Vagina (tissue), 2 donors: ENCODE data around the gene SLC1A2.

Experiments
- POLR2A ChIP-seq, 2 donors: fragments of 450-650 bp; IDR thresholded peaks; one replicate each; pipeline ENCODE4 v1.6.1; 2017; ENCODE audit warnings: antibody characterized with exemption in 2 of 2, mild to moderate bottlenecking in 2 of 2, moderate library complexity in 2 of 2
- TF ChIP-seq, protein P1 (sequence below), 3 experiments: fragments of 450-650 bp in 2 of 3; fragments of 200-600 bp in 1 of 3; sonication (generic) in 1 of 3; IDR thresholded peaks; one replicate each; pipeline ENCODE4 v1.5.1; 2017 to 2019; ENCODE audit warnings: antibody characterized with exemption in 3 of 3, mild to moderate bottlenecking in 2 of 3, moderate library complexity in 2 of 3

DNA sequence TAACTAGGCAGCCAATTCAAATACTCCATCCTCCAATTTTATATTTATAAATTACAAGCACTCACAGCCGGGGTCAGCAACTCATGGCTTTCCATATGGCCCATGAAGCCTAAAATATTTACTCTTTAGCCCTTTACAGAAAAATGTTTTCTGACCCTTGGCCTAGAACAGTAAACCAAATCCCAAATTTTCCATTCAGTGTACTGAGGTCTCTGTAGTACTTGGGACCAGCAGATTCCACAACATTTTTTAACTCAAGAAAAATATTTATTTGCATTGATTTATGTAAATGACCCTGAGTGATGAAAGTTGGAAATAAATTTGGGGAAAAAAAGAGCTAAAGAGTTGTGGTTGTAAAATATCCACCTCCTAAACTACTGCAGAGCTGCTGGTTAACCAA lies 82.6 kb downstream of the SLC1A2 start:
- TF ChIP-seq POLR2A (IDR thresholded peaks at IDR 0.05) = no peak
- TF ChIP-seq, protein P1, sequence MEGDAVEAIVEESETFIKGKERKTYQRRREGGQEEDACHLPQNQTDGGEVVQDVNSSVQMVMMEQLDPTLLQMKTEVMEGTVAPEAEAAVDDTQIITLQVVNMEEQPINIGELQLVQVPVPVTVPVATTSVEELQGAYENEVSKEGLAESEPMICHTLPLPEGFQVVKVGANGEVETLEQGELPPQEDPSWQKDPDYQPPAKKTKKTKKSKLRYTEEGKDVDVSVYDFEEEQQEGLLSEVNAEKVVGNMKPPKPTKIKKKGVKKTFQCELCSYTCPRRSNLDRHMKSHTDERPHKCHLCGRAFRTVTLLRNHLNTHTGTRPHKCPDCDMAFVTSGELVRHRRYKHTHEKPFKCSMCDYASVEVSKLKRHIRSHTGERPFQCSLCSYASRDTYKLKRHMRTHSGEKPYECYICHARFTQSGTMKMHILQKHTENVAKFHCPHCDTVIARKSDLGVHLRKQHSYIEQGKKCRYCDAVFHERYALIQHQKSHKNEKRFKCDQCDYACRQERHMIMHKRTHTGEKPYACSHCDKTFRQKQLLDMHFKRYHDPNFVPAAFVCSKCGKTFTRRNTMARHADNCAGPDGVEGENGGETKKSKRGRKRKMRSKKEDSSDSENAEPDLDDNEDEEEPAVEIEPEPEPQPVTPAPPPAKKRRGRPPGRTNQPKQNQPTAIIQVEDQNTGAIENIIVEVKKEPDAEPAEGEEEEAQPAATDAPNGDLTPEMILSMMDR (IDR thresholded peaks at IDR 0.05) = no peak
